Measurements from ENCODE around the gene TMEM217. TPM values are rescaled to one million over a fixed set of nuclear protein-coding genes. Genes with fewer than 3 reads are reported as not detected.

The TMEM217 gene
- polyA plus RNA-seq, 3 donors = 0.09 to 0.29 TPM; not detected in 1

DNA sequence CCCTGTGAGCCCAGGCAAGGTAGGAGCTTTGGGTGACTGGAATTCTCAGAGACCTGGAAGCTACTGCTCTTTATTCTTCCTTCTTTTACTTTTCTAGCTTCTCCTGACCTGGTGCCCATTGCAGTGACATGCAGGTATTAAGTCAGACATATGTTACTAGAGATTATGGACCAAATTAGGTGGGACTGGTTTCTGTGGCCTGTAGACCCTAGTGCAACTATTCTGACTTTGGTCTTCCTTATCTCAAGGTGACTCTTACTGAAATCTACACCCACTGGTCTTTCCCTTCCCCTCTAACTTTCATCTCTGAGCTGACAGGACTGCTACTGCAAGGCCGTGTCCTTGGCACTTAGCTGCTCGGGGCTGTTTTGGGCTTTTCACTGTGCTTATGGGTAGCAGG is 24.4 kb upstream of the TMEM217 start:
- Histone ChIP-seq H3K4me2 (replicated peaks; ENCODE audit: extremely low read depth, low read length, poor library complexity, severe bottlenecking) (no peak overlapping the region), H3K4me3 (replicated peaks in 1 of 3; ENCODE audit: low read depth in 2 of 3, low read length in 3 of 3) (no peak overlapping the region), H3K27ac (ENCODE audit: low read depth in 1 of 2, low read length in 2 of 2) (no peak overlapping the region), H3K36me3 (replicated peaks in 1 of 2; ENCODE audit: control insufficient read depth in 1 of 2, insufficient read depth in 2 of 2, low read length in 2 of 2) (peaks cover 36 to 57% of the 10 kb centered on the region in 2 donors), H3K79me2 (ENCODE audit: insufficient read depth, low read length) (peaks cover 24% of the 10 kb centered on the region), H2AFZ (ENCODE audit: insufficient read depth, low read depth, low read length, poor library complexity, severe bottlenecking) (no peak overlapping the region), H3K4me1 (ENCODE audit: control insufficient read depth in 1 of 2, insufficient read depth in 2 of 2, low read length in 2 of 2) (peaks cover 35 to 46% of the 10 kb centered on the region in 2 donors), H4K20me1 (ENCODE audit: insufficient read depth, low read length) (no peaks in the 10 kb centered on the region), H3K9ac (ENCODE audit: insufficient read depth, low read length, poor library complexity, severe bottlenecking) (no peak overlapping the region), H3K27me3 (ENCODE audit: control insufficient read depth in 2 of 2, insufficient read depth in 2 of 2, low read length in 2 of 2) (no peaks in the 10 kb centered on the region), H3K9me3 (replicated peaks in 1 of 2; ENCODE audit: control insufficient read depth in 1 of 2, insufficient read depth in 1 of 2, low read length in 2 of 2) (no peaks in the 10 kb centered on the region)
- TF ChIP-seq, protein P1, sequence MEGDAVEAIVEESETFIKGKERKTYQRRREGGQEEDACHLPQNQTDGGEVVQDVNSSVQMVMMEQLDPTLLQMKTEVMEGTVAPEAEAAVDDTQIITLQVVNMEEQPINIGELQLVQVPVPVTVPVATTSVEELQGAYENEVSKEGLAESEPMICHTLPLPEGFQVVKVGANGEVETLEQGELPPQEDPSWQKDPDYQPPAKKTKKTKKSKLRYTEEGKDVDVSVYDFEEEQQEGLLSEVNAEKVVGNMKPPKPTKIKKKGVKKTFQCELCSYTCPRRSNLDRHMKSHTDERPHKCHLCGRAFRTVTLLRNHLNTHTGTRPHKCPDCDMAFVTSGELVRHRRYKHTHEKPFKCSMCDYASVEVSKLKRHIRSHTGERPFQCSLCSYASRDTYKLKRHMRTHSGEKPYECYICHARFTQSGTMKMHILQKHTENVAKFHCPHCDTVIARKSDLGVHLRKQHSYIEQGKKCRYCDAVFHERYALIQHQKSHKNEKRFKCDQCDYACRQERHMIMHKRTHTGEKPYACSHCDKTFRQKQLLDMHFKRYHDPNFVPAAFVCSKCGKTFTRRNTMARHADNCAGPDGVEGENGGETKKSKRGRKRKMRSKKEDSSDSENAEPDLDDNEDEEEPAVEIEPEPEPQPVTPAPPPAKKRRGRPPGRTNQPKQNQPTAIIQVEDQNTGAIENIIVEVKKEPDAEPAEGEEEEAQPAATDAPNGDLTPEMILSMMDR (IDR thresholded peaks at IDR 0.05) = no peak
- 100% methylated on average over 1 of the region's 2 CpGs for WGBS (ENCODE audit: insufficient coverage)
- H3K36me3 Mint-ChIP-seq = peaks cover 64 to 79% of the 10 kb centered on the region in 2 donors
- peaks cover 47% of the 10 kb centered on the region for H3K4me1 Mint-ChIP-seq
- peaks cover 0 to 2% (median 0%) of the 10 kb centered on the region in 7 donors for H3K9me3 Mint-ChIP-seq
- H3K4me3 Mint-ChIP-seq = no peak overlapping the region
- H3K27me3 Mint-ChIP-seq (ENCODE audit: low read depth in 3 of 3) = peaks cover 0 to 2% (median 1%) of the 10 kb centered on the region in 3 donors
- no peak overlapping the region for H3K27ac Mint-ChIP-seq
- no peak for DNase-seq
- intact Hi-C loops (cut with micrococcal nuclease) = no loop called here

DNA sequence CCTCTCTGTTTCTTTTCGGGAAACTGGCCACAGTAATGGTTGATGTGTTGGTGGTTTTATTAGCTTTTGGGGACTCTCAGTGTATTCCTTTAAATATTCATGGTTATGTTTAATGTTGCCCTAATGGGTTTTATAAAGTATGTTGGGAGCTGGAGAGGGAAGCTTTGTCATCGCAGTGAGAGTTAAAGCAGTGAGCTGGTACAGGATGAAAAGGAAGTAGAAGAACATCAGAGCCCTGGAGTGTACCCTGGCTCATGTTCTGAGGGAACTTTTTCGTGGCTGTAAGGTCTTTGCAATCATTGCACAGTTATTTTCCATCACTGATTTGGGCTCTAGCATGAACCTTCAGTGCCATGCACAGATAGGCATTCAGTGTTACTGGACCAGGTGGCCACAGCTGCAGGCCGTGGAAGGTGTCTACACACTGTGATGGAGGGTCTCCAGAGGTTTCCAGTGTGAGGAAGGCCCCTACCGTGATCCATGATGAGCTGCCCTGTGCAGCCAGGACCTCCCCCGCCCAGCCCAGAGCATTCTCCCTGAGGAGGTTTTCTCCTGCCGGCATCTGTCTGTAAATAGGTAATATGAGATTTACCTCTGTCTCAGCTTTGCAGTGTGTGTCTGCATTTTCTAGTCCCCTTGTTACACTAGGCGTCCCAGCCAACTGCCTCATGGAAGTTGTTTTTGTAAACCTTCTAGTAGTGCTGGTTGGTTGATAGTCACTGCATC is 22.4 kb upstream of the TMEM217 start:
- Mint-ChIP-seq H3K4me1 (peaks cover 65% of the 10 kb centered on the region), H3K4me3 (peak overlapping the region in 1 of 2 donors; percentile 44), H3K27ac (peak overlapping the region; percentile 46 to 86 (median 71)), H3K36me3 (peaks cover 53 to 58% of the 10 kb centered on the region in 2 donors), H3K27me3 (ENCODE audit: low read depth in 3 of 3) (peaks cover 0 to 2% (median 1%) of the 10 kb centered on the region in 3 donors), H3K9me3 (peaks cover 0 to 2% (median 0%) of the 10 kb centered on the region in 7 donors)
- 49% methylated on average over 7 of the region's 8 CpGs for WGBS (ENCODE audit: insufficient coverage)
- Histone ChIP-seq H3K27ac (ENCODE audit: low read depth in 1 of 2, low read length in 2 of 2) (peak overlapping the region; percentile 19 to 53), H2AFZ (ENCODE audit: insufficient read depth, low read depth, low read length, poor library complexity, severe bottlenecking) (no peak overlapping the region), H3K9me3 (replicated peaks in 1 of 2; ENCODE audit: control insufficient read depth in 1 of 2, insufficient read depth in 1 of 2, low read length in 2 of 2) (no peaks in the 10 kb centered on the region), H3K9ac (ENCODE audit: insufficient read depth, low read length, poor library complexity, severe bottlenecking) (peak overlapping the region; percentile 4), H3K4me2 (replicated peaks; ENCODE audit: extremely low read depth, low read length, poor library complexity, severe bottlenecking) (peak overlapping the region; percentile 27), H3K79me2 (ENCODE audit: insufficient read depth, low read length) (peaks cover 43% of the 10 kb centered on the region), H3K4me1 (ENCODE audit: control insufficient read depth in 1 of 2, insufficient read depth in 2 of 2, low read length in 2 of 2) (peaks cover 48 to 66% of the 10 kb centered on the region in 2 donors), H3K36me3 (replicated peaks in 1 of 2; ENCODE audit: control insufficient read depth in 1 of 2, insufficient read depth in 2 of 2, low read length in 2 of 2) (peaks cover 26 to 38% of the 10 kb centered on the region in 2 donors), H4K20me1 (ENCODE audit: insufficient read depth, low read length) (no peaks in the 10 kb centered on the region), H3K27me3 (ENCODE audit: control insufficient read depth in 2 of 2, insufficient read depth in 2 of 2, low read length in 2 of 2) (no peaks in the 10 kb centered on the region), H3K4me3 (replicated peaks in 1 of 3; ENCODE audit: low read depth in 2 of 3, low read length in 3 of 3) (no peak overlapping the region)
- DNase-seq = no peak
- TF ChIP-seq, protein P1 (IDR thresholded peaks at IDR 0.05) = no peak
- intact Hi-C loops (cut with micrococcal nuclease) = no loop called here

Data from CD14-positive monocyte (primary cell).